ENCODE measurements around the gene ADAMTS12.
A peak's percentile ranks its signal among the peaks of the same experiment; 100 is the strongest.

Gene ADAMTS12

DNA sequence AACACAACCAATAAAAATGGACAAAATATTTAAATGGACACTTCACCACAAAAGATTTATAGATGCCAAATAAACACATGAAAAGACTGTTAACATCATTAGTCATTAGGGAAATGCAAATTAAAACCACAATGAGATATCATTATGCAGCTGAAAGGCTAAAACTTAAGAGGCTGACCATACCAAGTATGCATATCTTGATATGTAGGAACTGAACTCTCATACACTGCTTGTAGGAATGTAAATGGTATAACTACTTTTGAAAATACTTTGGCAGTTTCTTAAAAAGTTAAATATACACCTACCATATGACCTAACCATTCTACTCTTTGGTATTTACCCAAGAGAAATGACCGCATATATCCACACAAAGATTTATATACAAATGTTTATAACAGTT lies 13.6 kb upstream of the ADAMTS12 start:
- DNase-seq: no peak

DNA sequence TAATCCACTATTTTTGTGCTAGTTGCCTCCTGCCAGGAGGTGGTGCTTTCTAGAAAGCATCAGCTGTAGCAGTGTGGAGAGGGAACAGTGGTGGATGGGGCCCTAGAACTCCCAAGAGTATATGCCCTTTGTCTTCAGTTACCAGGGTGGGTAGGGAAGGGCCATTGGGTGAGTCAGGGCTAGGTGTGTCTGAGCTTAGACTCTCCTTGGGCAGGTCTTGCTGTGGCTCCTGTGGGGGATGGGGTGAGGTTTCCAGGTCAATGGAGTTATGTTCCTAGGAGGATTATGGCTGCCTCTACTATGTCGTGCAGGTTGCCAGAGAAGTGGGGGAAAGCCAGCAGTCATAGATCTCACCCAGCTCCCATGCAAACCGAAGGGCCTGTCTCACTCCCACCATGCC lies 11.3 kb upstream of the ADAMTS12 start:
- no peak for DNase-seq

DNA sequence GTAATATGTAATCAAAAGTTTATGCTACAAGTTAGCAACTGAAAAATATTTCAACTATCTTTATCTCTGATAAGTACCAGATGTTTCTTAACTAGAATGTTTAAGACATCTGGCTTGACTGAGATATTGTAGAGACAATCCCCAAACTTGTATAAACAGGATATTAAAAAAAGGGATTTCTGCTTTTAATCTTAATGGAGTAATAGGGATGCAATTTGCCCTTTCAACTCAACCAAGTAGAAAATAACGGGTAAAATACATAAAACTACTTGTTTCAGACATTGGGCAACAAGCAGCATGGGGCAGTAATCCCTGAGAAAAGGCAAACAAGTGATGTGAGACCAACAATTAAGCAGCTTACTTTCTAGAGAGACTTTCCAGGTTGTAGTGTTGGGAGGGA lies 9.4 kb upstream of the ADAMTS12 start:
- DNase-seq: no peak

DNA sequence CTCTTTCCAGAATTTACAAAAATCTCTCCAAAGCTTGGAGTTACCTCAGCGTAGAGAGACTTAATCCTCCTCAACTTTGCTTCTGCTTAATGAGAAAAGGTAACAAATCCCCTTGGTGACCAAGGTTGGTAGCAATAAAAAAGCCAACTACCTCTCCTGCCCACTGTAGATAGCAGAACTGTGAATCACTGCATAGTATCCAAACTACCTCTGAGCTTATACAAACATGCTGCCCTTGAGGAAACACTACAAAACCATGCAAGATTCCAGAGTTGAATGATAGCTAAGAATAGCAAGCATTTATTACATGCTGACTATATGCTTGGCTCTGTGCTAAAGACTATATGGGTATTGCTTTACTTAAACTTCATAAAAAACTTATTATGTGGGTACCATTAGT lies 2.8 kb upstream of the ADAMTS12 start:
- no peak for DNase-seq

DNA sequence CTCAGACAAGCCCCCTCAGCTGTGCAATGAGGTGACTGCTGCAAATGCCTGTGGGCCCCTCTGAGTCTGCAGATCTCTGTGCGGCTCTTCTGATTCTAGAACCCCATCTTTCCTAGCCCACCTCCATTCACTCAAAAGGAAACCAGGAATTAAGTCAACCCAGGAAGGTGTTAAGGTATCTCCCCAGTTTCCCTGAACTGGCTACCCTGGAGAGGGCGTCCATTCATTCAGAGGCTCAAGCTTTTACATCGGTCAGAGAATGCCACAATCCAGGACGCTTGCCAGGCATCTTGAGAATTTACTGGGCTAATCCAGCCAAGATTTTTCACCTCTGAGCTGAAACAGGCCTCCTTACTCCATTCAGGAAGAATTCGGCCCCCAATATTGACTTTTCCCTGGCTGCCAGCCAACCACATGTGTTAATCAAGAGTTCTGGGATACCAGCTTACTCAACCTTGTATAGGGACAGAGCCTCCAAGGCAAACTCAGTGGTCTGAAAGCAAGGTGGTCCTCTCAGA lies 889 bp upstream of the ADAMTS12 start:
- DNase-seq: peak; percentile 28

DNA sequence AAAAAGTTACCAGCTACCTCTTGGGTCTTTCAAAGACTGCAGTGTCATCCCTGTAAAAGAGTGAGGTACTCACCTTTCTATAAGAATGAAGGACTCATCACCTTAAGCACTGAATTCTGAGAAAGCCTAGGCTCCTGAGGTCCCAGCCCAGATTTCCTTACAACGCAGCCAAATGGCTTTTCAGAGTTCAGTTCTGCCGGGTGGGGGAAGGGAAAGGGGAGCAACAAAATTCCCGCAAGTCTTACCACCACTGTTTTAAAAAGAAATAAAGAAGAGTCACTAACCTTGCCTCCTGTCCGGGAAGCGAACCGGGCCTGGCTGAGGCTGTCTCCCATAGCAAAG lies 373 bp downstream of the ADAMTS12 start:
- no peak for DNase-seq

DNA sequence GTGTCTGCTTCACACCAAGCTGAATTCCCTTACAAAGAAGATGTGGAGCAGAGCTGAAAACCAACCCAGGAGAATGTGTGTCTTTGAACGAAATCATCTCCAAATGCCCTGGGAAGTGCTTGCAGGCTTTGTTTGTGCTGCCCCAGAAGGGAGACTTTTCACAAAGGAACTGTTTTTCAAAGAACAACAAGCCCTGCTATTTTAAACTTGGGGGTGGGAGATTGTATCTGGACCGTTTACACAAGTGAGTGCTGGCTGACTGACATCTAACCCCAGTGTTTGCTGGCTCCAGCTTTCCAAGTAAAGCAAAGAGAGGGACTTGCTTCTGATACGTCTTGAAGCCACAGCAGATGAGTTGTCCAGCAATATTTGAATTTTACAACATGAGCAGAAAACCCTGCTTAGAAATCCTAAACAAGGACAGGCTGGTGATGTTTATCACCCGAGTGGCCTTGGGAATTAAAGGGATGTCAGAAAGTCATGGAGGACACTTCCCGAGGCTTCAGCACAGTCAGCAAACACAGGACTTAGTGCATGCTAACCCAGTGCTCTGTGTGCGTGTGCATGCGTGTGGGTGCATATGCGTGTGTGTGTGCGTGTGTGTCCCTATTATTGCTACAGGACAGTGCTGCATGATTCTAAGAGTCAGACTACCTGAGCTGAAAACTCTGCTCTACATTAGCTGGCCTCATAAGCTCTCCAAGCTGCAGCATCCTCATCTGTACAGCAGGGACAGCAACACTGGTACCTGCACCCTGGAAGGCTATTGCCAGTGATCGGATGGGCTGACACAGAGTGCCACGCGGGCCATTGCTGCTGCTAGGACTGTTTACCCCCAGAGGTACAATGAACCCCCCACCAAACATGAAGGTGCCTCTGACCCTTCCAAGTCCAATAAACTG lies 1.4 kb downstream of the ADAMTS12 start:
- DNase-seq: no peak

DNA sequence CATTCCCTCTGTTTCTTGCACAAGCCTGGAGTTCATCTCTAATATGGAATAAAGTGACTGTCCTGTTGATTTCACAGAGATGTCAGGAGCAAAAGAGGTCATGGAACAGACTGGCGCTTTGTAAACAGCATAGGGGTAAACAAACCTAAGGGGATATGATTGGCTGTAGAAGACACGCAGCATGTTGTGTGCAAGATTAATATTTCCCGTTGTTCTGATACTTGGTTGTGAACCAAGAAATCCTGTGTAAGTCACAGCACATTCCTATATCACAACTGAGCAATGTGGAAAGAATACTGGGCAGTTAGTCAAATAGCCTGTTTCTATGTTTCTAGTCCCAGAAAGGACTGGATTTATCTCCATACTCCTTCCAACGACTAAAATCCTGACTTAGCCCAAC lies 3.2 kb downstream of the ADAMTS12 start:
- DNase-seq: no peak

DNA sequence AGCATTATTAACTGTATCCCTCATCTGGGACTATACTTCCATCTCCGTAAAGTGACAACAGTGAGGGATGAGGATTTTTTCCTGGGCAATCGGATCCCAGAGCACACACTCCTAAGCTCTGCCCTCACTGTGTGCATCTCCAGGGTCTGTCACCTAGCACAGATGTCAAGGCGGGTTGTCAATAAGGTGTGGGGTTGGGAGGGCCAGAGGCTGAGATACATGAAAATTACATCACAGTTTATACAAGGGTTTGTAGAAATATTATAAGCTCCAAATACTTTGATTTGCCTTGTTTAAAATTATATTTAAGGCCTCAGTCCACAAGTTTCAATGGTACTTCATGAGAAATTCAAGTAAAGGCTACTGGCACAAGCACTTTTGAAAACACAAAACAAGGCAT lies 4.5 kb downstream of the ADAMTS12 start:
- DNase-seq: no peak

DNA sequence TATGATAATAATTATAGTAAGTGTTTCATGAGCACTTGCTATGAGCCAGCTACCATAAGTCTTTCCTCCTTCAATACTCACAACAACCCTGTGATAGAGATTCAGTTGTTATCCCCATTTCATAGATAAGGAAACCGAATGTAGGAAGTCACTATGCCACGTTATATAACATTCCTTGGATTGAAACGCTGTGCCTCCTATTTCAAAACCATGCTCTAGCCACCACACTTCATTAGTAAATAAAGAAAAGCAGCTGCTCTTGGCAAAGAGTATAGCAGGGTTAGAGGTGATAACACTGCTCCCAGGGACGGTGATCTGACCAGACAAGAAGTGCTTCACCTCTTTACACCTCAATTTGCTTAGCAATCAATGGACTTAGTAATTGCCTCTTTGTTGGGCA lies 5.5 kb downstream of the ADAMTS12 start:
- DNase-seq: no peak

DNA sequence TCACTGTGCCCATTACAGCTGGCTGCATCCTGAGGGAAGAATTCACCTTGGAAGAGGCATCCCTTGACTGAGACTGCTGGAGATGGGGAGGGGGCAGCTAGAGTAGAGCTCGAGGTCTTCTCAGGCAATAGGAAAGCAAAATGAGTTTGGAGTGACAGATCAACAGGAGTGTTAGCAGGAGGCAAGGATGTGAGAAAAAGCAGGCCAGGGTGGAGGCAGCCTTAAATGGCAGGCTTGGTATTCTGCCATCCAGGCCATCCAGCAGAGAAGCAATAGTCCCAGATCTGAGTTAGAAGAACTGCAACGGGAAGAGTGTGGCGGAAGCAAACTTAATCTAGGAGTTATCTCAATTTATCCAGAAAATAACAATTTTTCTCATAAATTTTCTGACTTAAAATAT lies 6.1 kb downstream of the ADAMTS12 start:
- no peak for DNase-seq

DNA sequence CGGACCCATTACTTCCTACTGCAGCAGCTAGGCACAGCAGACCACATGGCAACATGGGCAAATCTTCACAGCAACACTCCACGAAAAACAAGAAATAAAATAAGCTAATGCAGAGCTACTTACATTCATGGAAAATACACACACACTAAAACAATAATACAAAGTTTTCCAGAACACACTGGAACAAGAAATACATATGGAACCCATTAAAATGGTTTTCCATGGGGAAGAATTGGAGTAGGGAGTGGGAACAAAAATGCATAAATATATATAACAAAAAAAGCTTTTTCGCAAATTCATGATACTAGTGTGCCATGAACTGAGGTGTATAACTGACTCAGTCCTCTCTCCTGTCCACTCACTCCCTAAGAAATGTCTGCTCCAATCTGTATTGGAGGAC lies 8.3 kb downstream of the ADAMTS12 start:
- DNase-seq: no peak

DNA sequence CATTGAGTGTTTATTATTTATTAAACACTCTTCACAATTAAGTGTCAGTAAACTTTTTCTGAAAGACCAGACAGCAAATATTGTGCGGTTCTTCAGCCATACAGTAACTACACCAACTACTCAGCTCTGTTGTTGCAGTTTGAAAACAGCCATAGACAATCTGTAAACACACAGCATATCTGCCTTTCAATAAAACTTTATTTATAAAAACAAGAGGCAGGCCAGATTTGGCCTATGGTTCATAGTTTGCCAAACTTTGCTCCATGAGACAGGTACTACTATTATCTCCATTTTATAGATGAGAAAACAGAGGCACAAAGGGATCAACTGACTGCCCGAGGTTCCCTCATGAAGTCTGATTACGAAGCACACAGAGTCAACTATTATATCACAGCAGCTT lies 11.5 kb downstream of the ADAMTS12 start:
- DNase-seq: no peak

DNA sequence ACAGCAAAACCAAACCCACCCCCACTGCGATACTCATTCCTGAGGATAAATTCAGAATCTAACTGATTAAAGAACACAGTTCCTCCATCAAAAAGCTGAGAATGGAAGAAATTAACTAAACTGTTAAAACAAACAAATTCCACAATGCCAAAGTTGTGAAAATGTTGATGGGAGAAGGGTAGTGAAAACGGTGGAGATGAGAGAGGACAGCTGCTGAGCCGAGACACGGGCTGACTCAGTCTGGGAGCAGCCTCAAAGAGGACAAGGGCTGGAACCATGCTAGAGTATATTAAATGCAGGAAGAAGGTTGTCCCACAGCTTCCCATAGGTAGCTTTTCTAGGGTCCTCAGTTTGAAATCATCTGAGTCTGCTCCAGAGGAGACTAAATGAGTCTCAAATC lies 14.3 kb downstream of the ADAMTS12 start:
- no peak for DNase-seq

DNA sequence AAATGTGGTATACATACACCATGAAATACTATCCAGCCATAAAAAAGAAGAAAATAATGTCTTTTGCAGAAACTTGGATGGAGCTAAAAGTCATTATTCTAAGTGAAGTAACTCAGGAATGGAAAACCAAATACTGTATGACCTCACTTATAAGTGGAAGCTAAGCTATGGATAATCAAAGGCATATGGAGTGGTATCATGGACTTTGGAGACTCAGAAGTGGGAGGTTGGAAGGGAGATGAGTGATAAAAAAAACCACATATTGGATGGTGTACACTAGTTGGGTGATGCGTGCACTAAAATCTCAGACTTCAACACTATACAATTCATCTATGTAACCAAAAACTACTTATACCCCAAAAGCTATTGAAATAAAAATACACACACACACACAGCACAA lies 24.5 kb downstream of the ADAMTS12 start:
- DNase-seq: no peak

DNA sequence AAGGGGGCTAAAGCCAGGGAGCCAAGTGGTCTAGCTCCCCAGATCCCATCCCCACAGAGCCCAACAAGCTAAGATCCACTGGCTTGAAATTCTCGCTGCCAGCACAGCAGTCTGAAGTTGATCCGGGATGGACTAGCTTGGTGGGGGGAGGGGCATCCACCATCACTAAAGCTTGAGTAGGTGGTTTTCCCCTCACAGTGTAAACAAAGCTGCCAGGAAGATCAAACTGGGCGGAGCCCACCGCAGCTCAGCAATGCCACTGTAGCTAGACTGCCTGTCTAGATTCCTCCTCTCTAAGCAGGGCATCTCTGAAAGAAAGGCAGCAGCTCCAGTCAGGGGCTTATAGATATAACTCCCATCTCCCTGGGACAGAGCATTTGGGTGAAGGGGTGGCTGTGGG lies 32.6 kb downstream of the ADAMTS12 start:
- peak; percentile 6 for DNase-seq

DNA sequence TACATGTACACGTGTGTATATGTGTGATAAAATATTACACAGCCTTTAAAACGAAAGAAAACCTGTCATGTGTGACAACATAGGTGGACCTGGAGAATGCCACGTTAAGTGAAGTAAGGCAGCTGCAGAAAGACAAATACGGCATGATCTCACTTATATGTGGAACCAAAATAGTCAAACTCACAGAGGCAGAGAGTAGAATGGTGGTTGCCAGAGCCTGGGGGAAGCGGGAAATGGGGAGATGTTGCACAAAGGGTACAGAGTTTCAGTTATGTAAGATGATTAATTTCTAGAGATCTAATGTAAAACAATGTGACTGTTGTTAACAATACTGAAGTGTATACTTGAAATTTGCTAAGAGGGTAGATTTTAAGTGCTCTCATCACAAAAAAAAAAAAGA lies 34.8 kb downstream of the ADAMTS12 start:
- DNase-seq: no peak

DNA sequence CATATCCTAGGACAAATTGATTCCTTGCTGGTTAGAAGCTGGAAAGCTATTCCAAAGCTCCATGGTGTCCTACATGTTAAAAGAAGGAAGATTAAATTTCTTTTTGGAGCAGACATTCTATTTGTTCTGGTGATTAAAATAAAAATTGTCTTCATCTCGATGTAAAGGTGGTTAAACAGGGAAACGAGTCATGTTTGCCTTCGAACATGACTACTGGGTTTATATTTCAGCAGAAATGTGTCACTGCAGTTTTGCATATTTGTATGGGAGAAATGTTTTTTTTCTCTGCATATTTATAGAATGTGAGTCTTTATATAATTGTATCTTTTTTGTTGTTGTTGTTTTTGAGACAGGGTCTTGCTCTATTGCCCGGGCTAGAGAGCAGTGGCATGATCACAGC lies 36.4 kb downstream of the ADAMTS12 start:
- no peak for DNase-seq

DNA sequence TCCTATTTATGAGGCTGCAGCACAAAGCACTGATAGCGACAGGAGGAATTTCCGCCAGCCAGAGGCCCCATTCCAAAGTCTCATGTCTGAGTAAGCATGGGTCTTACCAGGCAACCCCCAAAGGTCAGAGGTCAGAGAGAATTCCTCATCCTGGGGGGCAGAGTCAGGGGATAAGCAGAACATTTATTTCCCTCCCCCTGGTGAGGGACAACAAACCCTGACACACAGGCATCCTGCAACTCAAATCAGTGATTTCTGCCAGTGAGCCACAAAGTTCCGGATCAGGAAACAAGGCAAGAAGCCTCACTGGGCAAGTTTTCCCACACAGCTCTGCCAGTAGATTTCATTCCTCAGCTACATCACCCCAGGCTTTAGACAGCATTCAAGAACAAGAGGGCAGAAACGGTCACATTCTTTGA lies 37.0 kb downstream of the ADAMTS12 start:
- DNase-seq: no peak

DNA sequence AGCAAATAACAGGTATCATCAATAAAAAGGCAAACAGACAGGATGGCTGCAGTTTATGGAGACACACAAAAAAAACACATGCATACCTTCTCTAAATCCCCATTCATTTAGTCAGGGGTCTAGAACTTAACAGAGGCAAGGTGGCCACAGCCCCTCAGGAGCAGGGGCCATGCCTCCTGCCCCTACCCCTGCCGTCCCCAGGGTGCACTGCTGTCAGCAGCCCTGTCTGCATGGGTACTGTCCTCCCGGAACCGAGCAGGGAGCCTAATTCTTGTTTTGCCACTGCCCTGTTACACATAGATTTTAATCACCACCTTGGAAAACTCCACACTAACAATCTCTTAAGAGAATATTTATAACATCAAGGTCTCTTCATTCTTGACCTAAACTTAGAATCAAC lies 39.0 kb downstream of the ADAMTS12 start:
- no peak for DNase-seq

DNA sequence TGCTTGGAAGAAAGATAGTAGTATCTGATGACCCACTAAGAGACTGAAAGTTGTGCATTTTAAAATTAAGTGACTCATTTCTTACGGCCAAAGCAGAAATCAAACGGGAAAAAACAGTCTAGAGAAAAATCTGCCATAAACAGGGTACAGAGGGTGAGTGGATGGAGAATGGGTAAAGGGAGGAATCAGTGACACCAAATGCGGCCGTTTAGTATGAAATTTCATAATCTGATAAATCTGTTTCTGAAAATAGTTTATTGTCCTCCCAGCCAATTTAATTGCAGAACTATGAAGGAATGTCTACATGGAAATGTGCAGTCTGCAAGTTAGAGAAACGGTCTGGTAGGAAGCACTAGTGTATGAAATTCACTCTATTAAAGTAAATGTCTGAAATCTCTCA lies 39.5 kb downstream of the ADAMTS12 start:
- DNase-seq: no peak

DNA sequence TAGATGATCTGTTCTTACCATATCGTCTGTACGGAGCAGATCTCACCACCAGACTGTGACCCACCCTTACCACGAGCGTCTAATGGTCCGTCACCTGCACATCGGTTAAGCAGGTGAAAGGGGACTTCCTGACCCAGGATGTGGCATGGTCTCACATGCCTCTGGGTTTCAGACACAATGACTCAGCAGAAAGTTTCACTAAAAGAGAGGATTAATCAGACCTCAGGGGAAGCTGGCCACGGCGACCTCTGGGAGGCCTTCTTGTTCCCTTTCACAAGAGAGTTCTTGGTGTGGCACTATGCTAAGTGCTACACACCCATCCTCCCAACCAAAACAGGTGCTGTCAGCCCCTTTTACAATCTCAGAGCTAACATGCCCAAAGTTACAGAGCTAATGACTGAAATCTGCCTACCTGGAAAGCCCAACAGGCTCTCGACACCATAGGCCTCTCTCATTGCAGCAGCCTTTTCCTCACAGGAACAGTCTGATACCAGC lies 41.6 kb downstream of the ADAMTS12 start:
- DNase-seq: no peak

DNA sequence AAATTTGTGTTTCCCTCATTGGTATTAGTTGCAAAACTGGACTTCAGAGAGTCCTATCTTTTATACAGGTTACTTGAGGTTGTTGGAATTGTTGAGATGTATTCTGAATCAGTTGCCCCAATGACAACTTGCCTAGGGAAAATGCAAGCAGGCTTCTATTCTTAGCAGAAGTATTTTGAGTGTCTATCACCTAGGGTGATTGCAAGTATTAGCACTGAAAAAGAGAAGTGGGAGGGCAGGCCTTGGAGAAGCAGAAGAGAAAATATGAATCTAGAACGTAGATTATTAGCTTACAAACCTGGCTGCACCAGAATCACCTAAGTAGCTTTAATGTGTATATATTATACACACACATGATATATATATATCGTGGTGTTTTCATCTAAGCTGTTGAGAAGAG lies 43.2 kb downstream of the ADAMTS12 start:
- no peak for DNase-seq

DNA sequence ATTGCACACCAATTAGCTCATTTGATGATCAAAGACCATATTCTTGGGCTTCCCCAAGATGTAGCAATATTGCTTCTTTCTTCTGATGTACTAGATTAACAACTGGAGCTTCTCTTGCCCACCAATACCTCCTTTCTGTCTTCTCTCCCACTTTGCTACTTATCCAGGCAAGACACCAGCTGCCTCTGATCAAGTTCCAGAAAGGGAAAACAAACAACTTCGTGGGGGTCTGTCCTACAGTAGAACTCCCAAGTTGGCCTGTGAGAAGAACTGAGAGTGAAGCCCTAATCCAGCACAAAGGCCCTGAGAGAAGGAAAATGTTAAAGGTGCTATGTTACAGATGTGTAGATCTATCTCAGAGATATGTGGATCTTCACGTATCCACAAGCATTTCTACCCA lies 44.9 kb downstream of the ADAMTS12 start:
- DNase-seq: no peak

DNA sequence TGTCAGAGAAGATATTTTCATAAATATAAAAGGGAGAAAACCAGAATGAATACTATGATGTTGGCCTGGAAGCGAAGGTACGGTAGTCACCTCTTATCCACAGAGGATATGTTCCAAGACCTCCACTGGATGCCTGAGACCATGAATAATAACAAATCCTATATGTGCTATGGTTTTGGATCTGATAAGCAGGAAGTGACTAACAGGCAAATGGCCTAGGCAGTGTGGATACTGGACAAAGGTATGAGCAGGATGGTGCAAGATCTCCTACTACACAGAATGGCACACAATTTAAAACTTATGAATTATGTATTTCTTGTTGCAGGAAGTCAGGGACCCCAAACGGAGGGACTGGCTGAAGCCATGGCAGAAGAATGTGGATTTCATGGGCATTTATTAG lies 48.2 kb downstream of the ADAMTS12 start:
- DNase-seq: no peak

Data from NCI-H1105 treated with DMSO at 0.1 percent for 48 hours (cell line).